Measurements from ENCODE around the gene HEXIM1. TPM values are rescaled to one million over a fixed set of nuclear protein-coding genes. Genes with fewer than 3 reads are reported as not detected.

Gene HEXIM1
- total RNA-seq, 4 donors from 2014 or later: 26.3 to 79.6 (median 36.9) TPM

- no peaks in the 10 kb centered on the region for H3K9me3 ChIP-seq
- no peak for ATAC-seq
- intact Hi-C loops (cut with DNase I; ENCODE audit: low total_unique reads): no loop called here
- H3K4me3 ChIP-seq: no peak overlapping the region
- H3K27me3 ChIP-seq: no peaks in the 10 kb centered on the region
- in situ Hi-C loops (cut with MboI; ENCODE audit: low sequenced_read_pairs in 4 of 4): loop anchor here in 1 of 4 donors (25.0 kb wide), 1 partner anchor 206 kb away; the partner anchor contains the start of gene GFAP
- peaks cover 0 to 15% of the 10 kb centered on the region in 2 donors for H3K36me3 ChIP-seq
- TF ChIP-seq, protein P1, sequence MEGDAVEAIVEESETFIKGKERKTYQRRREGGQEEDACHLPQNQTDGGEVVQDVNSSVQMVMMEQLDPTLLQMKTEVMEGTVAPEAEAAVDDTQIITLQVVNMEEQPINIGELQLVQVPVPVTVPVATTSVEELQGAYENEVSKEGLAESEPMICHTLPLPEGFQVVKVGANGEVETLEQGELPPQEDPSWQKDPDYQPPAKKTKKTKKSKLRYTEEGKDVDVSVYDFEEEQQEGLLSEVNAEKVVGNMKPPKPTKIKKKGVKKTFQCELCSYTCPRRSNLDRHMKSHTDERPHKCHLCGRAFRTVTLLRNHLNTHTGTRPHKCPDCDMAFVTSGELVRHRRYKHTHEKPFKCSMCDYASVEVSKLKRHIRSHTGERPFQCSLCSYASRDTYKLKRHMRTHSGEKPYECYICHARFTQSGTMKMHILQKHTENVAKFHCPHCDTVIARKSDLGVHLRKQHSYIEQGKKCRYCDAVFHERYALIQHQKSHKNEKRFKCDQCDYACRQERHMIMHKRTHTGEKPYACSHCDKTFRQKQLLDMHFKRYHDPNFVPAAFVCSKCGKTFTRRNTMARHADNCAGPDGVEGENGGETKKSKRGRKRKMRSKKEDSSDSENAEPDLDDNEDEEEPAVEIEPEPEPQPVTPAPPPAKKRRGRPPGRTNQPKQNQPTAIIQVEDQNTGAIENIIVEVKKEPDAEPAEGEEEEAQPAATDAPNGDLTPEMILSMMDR (IDR thresholded peaks at IDR 0.05 in 4 of 5, conservative IDR thresholded peaks at IDR 0.05 in 1 of 5): no peak
- no peak for TF ChIP-seq POLR2A (IDR thresholded peaks at IDR 0.05)
- H3K27ac ChIP-seq: no peak overlapping the region
- peaks cover 5 to 9% of the 10 kb centered on the region in 2 donors for H3K4me1 ChIP-seq
- no peak for DNase-seq
Observed at GRCh38 chr17:45117848-45118646, 30.2 kb upstream of the HEXIM1 start.

DNA sequence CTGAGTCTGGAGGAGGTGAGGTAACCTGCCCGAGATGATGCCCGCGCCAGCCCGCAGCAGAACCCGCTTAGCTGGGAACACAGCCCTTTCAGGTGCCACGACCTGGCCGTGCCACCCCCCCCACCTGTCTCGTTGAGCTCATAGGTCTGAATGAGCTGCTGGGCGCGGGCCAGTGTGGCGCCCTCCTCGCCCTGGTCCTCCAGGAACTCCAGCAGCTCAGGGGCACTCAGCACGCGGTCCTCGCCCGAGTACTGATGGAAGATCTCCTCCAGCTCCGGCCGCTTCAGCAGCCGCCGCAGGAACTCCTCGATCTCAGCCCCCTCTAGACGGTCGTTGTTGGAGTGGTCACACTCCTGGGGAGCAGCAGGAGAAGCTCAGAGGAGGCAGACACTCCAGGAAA lies 29.6 kb upstream of the HEXIM1 start:
- no peak for DNase-seq
- intact Hi-C loops (cut with DNase I; ENCODE audit: low total_unique reads): no loop called here
- H3K36me3 ChIP-seq: peaks cover 0 to 15% of the 10 kb centered on the region in 2 donors
- H3K9me3 ChIP-seq: no peaks in the 10 kb centered on the region
- H3K27ac ChIP-seq: no peak overlapping the region
- ATAC-seq: no peak
- no peaks in the 10 kb centered on the region for H3K27me3 ChIP-seq
- H3K4me1 ChIP-seq: peaks cover 9 to 11% of the 10 kb centered on the region in 2 donors
- in situ Hi-C loops (cut with MboI; ENCODE audit: low sequenced_read_pairs in 4 of 4): loop anchor here in 1 of 4 donors (25.0 kb wide), 1 partner anchor 206 kb away; the partner anchor contains the start of gene GFAP
- TF ChIP-seq POLR2A (IDR thresholded peaks at IDR 0.05): no peak
- TF ChIP-seq, protein P1 (IDR thresholded peaks at IDR 0.05 in 4 of 5, conservative IDR thresholded peaks at IDR 0.05 in 1 of 5): no peak
- no peak overlapping the region for H3K4me3 ChIP-seq

DNA sequence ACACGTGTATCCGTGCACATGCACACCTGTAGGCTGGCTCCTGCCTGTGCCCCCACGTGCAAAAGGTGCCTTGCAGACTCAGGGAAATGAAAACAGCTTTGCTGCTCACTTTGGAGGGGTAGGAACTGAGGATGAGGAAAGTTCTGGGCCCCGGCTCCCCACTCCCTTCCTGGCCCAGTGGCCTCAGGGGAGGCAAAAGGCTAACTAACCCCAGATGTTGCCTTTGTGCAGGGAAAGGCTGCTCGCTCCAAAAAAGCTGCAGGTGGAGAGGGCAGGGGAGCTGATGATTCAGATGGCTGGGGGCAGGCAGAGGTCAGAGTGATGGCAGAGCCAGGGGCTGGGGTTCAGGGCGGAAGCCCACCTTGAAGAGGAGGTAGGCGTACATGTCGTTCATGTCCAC lies 28.3 kb upstream of the HEXIM1 start:
- no peak overlapping the region for H3K27ac ChIP-seq
- in situ Hi-C loops (cut with MboI; ENCODE audit: low sequenced_read_pairs in 4 of 4): loop anchor here in 1 of 4 donors (25.0 kb wide), 1 partner anchor 208 kb away; the partner anchor contains the start of gene GFAP
- H3K27me3 ChIP-seq: no peaks in the 10 kb centered on the region
- DNase-seq: no peak
- intact Hi-C loops (cut with DNase I; ENCODE audit: low total_unique reads): no loop called here
- H3K4me3 ChIP-seq: no peak overlapping the region
- no peak for TF ChIP-seq POLR2A (IDR thresholded peaks at IDR 0.05)
- TF ChIP-seq, protein P1 (IDR thresholded peaks at IDR 0.05 in 4 of 5, conservative IDR thresholded peaks at IDR 0.05 in 1 of 5): no peak
- H3K9me3 ChIP-seq: no peaks in the 10 kb centered on the region
- peaks cover 21 to 23% of the 10 kb centered on the region in 2 donors for H3K4me1 ChIP-seq
- no peak for ATAC-seq
- H3K36me3 ChIP-seq: peaks cover 0 to 15% of the 10 kb centered on the region in 2 donors

- in situ Hi-C loops (cut with MboI; ENCODE audit: low sequenced_read_pairs in 4 of 4): loop anchor here in 1 of 4 donors (25.0 kb wide), 1 partner anchor 208 kb away; the partner anchor contains the start of gene GFAP
Observed at GRCh38 chr17:45120558-45120957, 27.7 kb upstream of the HEXIM1 start.

More at GRCh38 chr17:45120558-45120957, 27.7 kb upstream of the HEXIM1 start:
- Histone ChIP-seq H3K27me3 (no peaks in the 10 kb centered on the region), H3K36me3 (peaks cover 0 to 15% of the 10 kb centered on the region in 2 donors), H3K4me1 (peaks cover 26% of the 10 kb centered on the region in 2 donors), H3K27ac (no peak overlapping the region), H3K4me3 (no peak overlapping the region), H3K9me3 (no peaks in the 10 kb centered on the region)
- intact Hi-C loops (cut with DNase I; ENCODE audit: low total_unique reads): no loop called here
- no peak for ATAC-seq
- no peak for DNase-seq
- no peak for TF ChIP-seq POLR2A (IDR thresholded peaks at IDR 0.05)
- TF ChIP-seq, protein P1 (IDR thresholded peaks at IDR 0.05 in 4 of 5, conservative IDR thresholded peaks at IDR 0.05 in 1 of 5): no peak

Data from gastrocnemius medialis (tissue), 4 donors.